ENCODE measurements around the gene BTBD9. TPM values are rescaled to one million over a fixed set of nuclear protein-coding genes. Genes with fewer than 3 reads are reported as not detected.

BTBD9 gene
- total RNA-seq, 1 donor from 2014 or later: 14.8 TPM

DNA sequence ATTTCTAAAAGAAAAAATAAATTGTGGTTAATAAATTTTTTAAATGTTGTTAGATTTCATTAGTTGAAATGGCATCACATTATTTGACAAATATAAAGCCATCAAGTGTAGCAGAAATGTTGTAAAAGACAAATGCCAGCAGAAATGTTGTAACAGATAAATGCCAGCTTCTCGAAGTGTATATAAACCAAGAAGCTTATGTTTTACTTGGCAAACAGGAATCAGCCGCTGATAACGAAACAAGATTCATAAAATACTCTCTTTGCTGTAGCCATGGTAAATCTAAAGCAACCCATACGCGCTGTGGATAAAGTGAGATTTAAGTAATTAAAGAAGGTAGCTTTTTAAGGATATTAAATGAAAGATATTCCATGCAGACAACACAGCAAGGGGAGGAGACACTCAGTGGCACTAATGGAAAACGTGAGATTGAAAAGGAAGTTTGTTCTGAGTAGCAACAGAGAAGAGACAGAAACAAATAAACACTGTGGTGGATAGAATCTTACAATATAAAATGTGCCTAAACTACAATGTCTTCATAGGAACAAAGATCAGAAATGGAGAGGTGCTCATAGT lies 29.6 kb downstream of the BTBD9 start:
- Mint-ChIP-seq H3K9me3 (ENCODE audit: low read depth) (no peaks in the 10 kb centered on the region), H3K4me3 (ENCODE audit: unreplicated experiment) (no peak overlapping the region), H3K36me3 (ENCODE audit: low read depth) (no peaks in the 10 kb centered on the region), H3K4me1 (ENCODE audit: low read depth) (peaks cover 28% of the 10 kb centered on the region), H3K27me3 (ENCODE audit: low read depth) (no peaks in the 10 kb centered on the region), H3K27ac (ENCODE audit: unreplicated experiment) (peak overlapping the region; percentile 5)
- DNase-seq (ENCODE audit: low spot score): no peak
- no peak for TF ChIP-seq CTCF (IDR thresholded peaks at IDR 0.05)

- Mint-ChIP-seq H3K4me3 (ENCODE audit: unreplicated experiment) (no peak overlapping the region), H3K4me1 (ENCODE audit: low read depth) (peaks cover 26% of the 10 kb centered on the region), H3K27ac (ENCODE audit: unreplicated experiment) (peak overlapping the region; percentile 78), H3K9me3 (ENCODE audit: low read depth) (no peaks in the 10 kb centered on the region), H3K36me3 (ENCODE audit: low read depth) (no peaks in the 10 kb centered on the region), H3K27me3 (ENCODE audit: low read depth) (no peaks in the 10 kb centered on the region)
- DNase-seq (ENCODE audit: low spot score): no peak
- TF ChIP-seq CTCF (IDR thresholded peaks at IDR 0.05): no peak
Observed at GRCh38 chr6:38604700-38605099, 35.0 kb downstream of the BTBD9 start.

GRCh38 chr6:38603966-38604365 lies 35.8 kb downstream of the BTBD9 start:
- no peak overlapping the region for H3K4me3 Mint-ChIP-seq (ENCODE audit: unreplicated experiment)
- no peak for DNase-seq (ENCODE audit: low spot score)
- H3K36me3 Mint-ChIP-seq (ENCODE audit: low read depth): no peaks in the 10 kb centered on the region
- peaks cover 25% of the 10 kb centered on the region for H3K4me1 Mint-ChIP-seq (ENCODE audit: low read depth)
- H3K9me3 Mint-ChIP-seq (ENCODE audit: low read depth): no peaks in the 10 kb centered on the region
- peak overlapping the region; percentile 78 for H3K27ac Mint-ChIP-seq (ENCODE audit: unreplicated experiment)
- no peaks in the 10 kb centered on the region for H3K27me3 Mint-ChIP-seq (ENCODE audit: low read depth)
- no peak for TF ChIP-seq CTCF (IDR thresholded peaks at IDR 0.05)

- Mint-ChIP-seq H3K36me3 (ENCODE audit: low read depth) (no peaks in the 10 kb centered on the region), H3K4me1 (ENCODE audit: low read depth) (peaks cover 25% of the 10 kb centered on the region), H3K9me3 (ENCODE audit: low read depth) (no peaks in the 10 kb centered on the region), H3K4me3 (ENCODE audit: unreplicated experiment) (no peak overlapping the region), H3K27ac (ENCODE audit: unreplicated experiment) (peak overlapping the region; percentile 78), H3K27me3 (ENCODE audit: low read depth) (no peaks in the 10 kb centered on the region)
- no peak for DNase-seq (ENCODE audit: low spot score)
- TF ChIP-seq CTCF (IDR thresholded peaks at IDR 0.05): no peak
Observed at GRCh38 chr6:38603496-38603895, 36.2 kb downstream of the BTBD9 start.

GRCh38 chr6:38599966-38600550 lies 39.7 kb downstream of the BTBD9 start:
- H3K27ac Mint-ChIP-seq (ENCODE audit: unreplicated experiment): no peak overlapping the region
- H3K36me3 Mint-ChIP-seq (ENCODE audit: low read depth): no peaks in the 10 kb centered on the region
- peaks cover 23% of the 10 kb centered on the region for H3K4me1 Mint-ChIP-seq (ENCODE audit: low read depth)
- no peak for DNase-seq (ENCODE audit: low spot score)
- H3K9me3 Mint-ChIP-seq (ENCODE audit: low read depth): no peaks in the 10 kb centered on the region
- TF ChIP-seq CTCF (IDR thresholded peaks at IDR 0.05): no peak
- H3K4me3 Mint-ChIP-seq (ENCODE audit: unreplicated experiment): no peak overlapping the region
- no peaks in the 10 kb centered on the region for H3K27me3 Mint-ChIP-seq (ENCODE audit: low read depth)

Measured in chondrocyte (in vitro differentiated cells).